ENCODE results near the gene ZBTB7C.

DNA sequence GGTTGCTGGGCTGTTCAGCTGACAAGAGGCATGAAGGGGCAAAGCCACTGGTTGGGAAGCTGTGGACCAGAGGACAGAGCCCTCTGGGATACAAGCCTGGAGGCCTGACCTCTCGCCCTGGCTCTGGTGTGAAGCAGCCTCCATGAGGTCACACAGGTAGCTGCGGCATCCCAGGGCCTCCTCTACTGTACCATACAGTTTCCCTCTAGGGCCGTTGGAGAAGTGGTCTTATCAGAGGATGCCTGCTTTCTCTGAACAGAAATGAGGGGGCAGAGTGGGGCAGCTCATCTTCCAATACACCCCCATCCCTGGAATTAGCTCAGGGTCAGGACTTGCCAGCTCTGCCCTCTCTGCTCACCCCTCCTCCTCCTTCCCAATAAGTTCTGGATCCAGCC, 343.6 kb downstream of the ZBTB7C start:
- TF ChIP-seq, protein P1, sequence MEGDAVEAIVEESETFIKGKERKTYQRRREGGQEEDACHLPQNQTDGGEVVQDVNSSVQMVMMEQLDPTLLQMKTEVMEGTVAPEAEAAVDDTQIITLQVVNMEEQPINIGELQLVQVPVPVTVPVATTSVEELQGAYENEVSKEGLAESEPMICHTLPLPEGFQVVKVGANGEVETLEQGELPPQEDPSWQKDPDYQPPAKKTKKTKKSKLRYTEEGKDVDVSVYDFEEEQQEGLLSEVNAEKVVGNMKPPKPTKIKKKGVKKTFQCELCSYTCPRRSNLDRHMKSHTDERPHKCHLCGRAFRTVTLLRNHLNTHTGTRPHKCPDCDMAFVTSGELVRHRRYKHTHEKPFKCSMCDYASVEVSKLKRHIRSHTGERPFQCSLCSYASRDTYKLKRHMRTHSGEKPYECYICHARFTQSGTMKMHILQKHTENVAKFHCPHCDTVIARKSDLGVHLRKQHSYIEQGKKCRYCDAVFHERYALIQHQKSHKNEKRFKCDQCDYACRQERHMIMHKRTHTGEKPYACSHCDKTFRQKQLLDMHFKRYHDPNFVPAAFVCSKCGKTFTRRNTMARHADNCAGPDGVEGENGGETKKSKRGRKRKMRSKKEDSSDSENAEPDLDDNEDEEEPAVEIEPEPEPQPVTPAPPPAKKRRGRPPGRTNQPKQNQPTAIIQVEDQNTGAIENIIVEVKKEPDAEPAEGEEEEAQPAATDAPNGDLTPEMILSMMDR (optimal IDR thresholded peaks at IDR 0.05 in 1 of 3, IDR thresholded peaks at IDR 0.05 in 1 of 3, conservative IDR thresholded peaks at IDR 0.05 in 1 of 3; ENCODE audit: extremely low read depth in 1 of 3, insufficient read depth in 2 of 3, low read length in 3 of 3) = no peak
- no peak for TF ChIP-seq EZH2 (IDR thresholded peaks at IDR 0.05; ENCODE audit: low read length)
